Hair follicular keratinocyte (primary cell): Measurements from ENCODE around the gene INVS. TPM values are rescaled to one million over a fixed set of nuclear protein-coding genes. Genes with fewer than 3 reads are reported as not detected.

ENCODE experiments used
- total RNA-seq: library from RNA; depleted of rRNA; stranded (reverse); fragments of >200 nt; gene quantifications from 2 replicates; pipeline ENCODE4 v1.2.3, GENCODE V29; 2015

INVS gene
- 18.5 and 19.1 TPM in 2 replicates for total RNA-seq

GRCh38 chr9:100098887-100099721, at the start of gene INVS, which contains the start of gene ERP44:
Gene INVS, plus strand, starts transcription at chr9:100099243. Its CDS starts 5,279 bp downstream, at chr9:100104522.
Gene ERP44, minus strand, starts transcription at chr9:100099000. Its CDS starts 160 bp downstream, at chr9:100098840.

Other genes starting within 250 kb of the INVS start
- 7.8 and 12.8 TPM in 2 replicates for gene STX17, start 192.6 kb upstream of the INVS start, total RNA-seq
- gene ERP44, start 243 bp upstream of the INVS start, total RNA-seq: 17.3 and 25.5 TPM in 2 replicates